ENCODE results near the gene TRPM1. TPM values are rescaled to one million over a fixed set of nuclear protein-coding genes. Genes with fewer than 3 reads are reported as not detected.

The TRPM1 gene
- total RNA-seq, 2 donors from 2014 or later = not detected

GRCh38 chr15:31042751-31043150, 58.8 kb downstream of the TRPM1 start:
- no peaks in the 10 kb centered on the region for H3K4me1 ChIP-seq (ENCODE audit: control insufficient read depth in 1 of 2, low read depth in 2 of 2)
- H3K27ac ChIP-seq = no peak overlapping the region
- H3K36me3 ChIP-seq = no peaks in the 10 kb centered on the region
- no peaks in the 10 kb centered on the region for H3K27me3 ChIP-seq (replicated peaks; ENCODE audit: insufficient read depth)
- no peaks in the 10 kb centered on the region for H3K9me3 ChIP-seq
- TF ChIP-seq, protein P1, sequence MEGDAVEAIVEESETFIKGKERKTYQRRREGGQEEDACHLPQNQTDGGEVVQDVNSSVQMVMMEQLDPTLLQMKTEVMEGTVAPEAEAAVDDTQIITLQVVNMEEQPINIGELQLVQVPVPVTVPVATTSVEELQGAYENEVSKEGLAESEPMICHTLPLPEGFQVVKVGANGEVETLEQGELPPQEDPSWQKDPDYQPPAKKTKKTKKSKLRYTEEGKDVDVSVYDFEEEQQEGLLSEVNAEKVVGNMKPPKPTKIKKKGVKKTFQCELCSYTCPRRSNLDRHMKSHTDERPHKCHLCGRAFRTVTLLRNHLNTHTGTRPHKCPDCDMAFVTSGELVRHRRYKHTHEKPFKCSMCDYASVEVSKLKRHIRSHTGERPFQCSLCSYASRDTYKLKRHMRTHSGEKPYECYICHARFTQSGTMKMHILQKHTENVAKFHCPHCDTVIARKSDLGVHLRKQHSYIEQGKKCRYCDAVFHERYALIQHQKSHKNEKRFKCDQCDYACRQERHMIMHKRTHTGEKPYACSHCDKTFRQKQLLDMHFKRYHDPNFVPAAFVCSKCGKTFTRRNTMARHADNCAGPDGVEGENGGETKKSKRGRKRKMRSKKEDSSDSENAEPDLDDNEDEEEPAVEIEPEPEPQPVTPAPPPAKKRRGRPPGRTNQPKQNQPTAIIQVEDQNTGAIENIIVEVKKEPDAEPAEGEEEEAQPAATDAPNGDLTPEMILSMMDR (IDR thresholded peaks at IDR 0.05) = no peak
- H3K4me3 ChIP-seq = no peak overlapping the region
- DNase-seq (ENCODE audit: low spot score) = no peak
- ATAC-seq (ENCODE audit: insufficient number of reproducible peaks, low FRiP score, low read depth) = no peak

GRCh38 chr15:31041610-31042009, 59.9 kb downstream of the TRPM1 start:
- DNase-seq (ENCODE audit: low spot score) (no peak), ATAC-seq (ENCODE audit: insufficient number of reproducible peaks, low FRiP score, low read depth) (no peak)
- H3K36me3 ChIP-seq = no peaks in the 10 kb centered on the region
- H3K27ac ChIP-seq = no peak overlapping the region
- H3K9me3 ChIP-seq = no peaks in the 10 kb centered on the region
- TF ChIP-seq, protein P1 (IDR thresholded peaks at IDR 0.05) = no peak
- no peaks in the 10 kb centered on the region for H3K27me3 ChIP-seq (replicated peaks; ENCODE audit: insufficient read depth)
- H3K4me3 ChIP-seq = no peak overlapping the region
- H3K4me1 ChIP-seq (ENCODE audit: control insufficient read depth in 1 of 2, low read depth in 2 of 2) = no peaks in the 10 kb centered on the region

DNA sequence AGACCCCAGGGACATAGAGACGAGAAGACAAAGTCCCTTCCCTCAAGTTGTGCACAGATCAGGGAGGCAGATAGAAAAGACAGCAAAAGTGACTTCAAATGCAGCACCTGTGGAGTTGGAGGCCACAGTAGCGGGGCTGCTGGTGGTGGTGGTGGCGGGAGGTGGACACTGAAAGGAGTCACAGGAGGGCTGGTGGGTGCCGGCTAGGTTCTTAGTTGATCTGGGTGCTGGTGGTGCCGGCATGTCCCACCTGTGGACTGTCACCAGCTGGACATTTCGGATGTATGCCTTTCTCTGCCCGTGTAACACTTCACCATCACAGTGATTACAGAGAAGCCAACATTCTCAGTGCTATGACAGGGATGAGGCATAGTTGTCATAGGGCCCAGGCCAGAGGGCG, 60.9 kb downstream of the TRPM1 start:
- H3K36me3 ChIP-seq = no peaks in the 10 kb centered on the region
- H3K4me1 ChIP-seq (ENCODE audit: control insufficient read depth in 1 of 2, low read depth in 2 of 2) = no peaks in the 10 kb centered on the region
- no peaks in the 10 kb centered on the region for H3K9me3 ChIP-seq
- no peak for ATAC-seq (ENCODE audit: insufficient number of reproducible peaks, low FRiP score, low read depth)
- H3K27ac ChIP-seq = no peak overlapping the region
- DNase-seq (ENCODE audit: low spot score) = no peak
- TF ChIP-seq, protein P1 (IDR thresholded peaks at IDR 0.05) = no peak
- H3K27me3 ChIP-seq (replicated peaks; ENCODE audit: insufficient read depth) = no peaks in the 10 kb centered on the region
- H3K4me3 ChIP-seq = no peak overlapping the region

DNA sequence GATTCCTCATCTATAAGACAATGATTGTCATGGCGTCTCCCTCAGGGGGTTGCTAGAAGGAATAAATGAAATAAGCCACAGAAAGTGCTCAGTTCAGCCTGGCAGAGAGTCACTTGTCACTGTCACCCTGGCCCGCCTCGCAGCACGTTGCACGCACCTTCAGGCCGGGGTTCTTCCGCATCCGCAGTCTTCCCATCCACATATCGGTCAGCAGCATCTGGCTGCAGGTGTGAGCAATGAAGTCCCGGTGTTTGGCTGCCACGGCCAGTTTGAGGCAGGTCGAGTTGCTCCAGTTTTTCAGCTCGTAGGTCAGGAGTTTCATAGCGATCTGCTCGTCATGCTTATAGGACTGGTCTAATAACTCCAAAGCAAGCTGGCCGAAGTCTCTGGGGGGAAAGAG, 61.6 kb downstream of the TRPM1 start:
- H3K27me3 ChIP-seq (replicated peaks; ENCODE audit: insufficient read depth) = no peaks in the 10 kb centered on the region
- ATAC-seq (ENCODE audit: insufficient number of reproducible peaks, low FRiP score, low read depth) (no peak), DNase-seq (ENCODE audit: low spot score) (no peak)
- H3K4me1 ChIP-seq (ENCODE audit: control insufficient read depth in 1 of 2, low read depth in 2 of 2) = no peaks in the 10 kb centered on the region
- TF ChIP-seq, protein P1 (IDR thresholded peaks at IDR 0.05) = no peak
- no peaks in the 10 kb centered on the region for H3K9me3 ChIP-seq
- H3K4me3 ChIP-seq = no peak overlapping the region
- H3K27ac ChIP-seq = no peak overlapping the region
- H3K36me3 ChIP-seq = no peaks in the 10 kb centered on the region

- no peak overlapping the region for H3K4me3 ChIP-seq
- TF ChIP-seq, protein P1 (IDR thresholded peaks at IDR 0.05) = no peak
- H3K27me3 ChIP-seq (replicated peaks; ENCODE audit: insufficient read depth) = no peaks in the 10 kb centered on the region
- ATAC-seq (ENCODE audit: insufficient number of reproducible peaks, low FRiP score, low read depth) (no peak), DNase-seq (ENCODE audit: low spot score) (no peak)
- no peak overlapping the region for H3K27ac ChIP-seq
- H3K36me3 ChIP-seq = no peaks in the 10 kb centered on the region
- no peaks in the 10 kb centered on the region for H3K4me1 ChIP-seq (ENCODE audit: control insufficient read depth in 1 of 2, low read depth in 2 of 2)
- H3K9me3 ChIP-seq = no peaks in the 10 kb centered on the region
Observed at GRCh38 chr15:31037731-31038477, 63.6 kb downstream of the TRPM1 start.

Measured in thoracic aorta (tissue), 2 donors.